GM21515 (cell line): ENCODE results near the gene ADAR.

ENCODE experiments used
- ATAC-seq: cut with Tn5 transposase; IDR thresholded peaks from one replicate; pipeline ENCODE4 v1.9.1; 2021; ENCODE audit not compliant: unreplicated experiment

Gene ADAR

DNA sequence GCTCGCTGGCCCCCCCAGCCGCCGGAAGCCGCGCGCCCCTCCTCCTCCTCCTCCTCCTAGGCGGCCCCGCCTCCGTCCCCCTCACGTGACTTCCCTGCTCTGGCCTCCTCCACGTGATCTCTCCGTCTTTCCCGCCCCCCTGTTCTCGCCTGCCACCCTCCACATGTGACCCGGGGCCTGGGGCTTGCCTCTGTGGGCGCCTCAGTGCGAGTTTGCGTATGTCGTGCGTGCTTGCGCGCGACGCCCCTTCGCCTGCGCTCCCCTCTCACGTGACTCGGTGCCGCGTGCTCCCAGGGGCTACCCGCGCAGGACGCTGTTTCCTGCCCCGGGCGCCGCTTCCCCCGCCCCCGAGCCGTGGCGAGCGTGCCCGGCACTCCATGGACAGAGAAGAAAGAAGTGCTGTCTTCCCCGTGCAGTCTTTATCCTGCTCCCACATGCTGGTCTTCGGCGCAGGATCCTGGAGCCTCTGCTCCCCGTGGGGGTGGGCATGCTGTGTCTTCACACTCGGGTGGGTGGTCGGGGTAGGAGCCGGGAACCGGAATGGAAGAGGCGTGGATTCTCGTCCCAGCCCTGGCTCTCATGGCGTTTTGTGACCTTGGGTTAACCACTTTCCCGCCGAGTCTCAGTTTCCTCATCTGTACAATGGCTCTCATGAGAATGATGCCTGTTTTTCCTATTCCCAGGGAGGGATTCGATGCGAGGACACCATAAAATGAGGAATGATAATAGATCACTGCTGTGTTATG lies 49.1 kb downstream of the ADAR start:
- ATAC-seq = peak; percentile 83

GRCh38 chr1:154557939-154558719 lies 49.9 kb downstream of the ADAR start, which contains the start of gene UBE2Q1:
TSS of gene UBE2Q1 (minus strand) at chr1:154558662. CDS start at chr1:154558553, 109 bp downstream.
- ATAC-seq = peak; percentile 18

DNA sequence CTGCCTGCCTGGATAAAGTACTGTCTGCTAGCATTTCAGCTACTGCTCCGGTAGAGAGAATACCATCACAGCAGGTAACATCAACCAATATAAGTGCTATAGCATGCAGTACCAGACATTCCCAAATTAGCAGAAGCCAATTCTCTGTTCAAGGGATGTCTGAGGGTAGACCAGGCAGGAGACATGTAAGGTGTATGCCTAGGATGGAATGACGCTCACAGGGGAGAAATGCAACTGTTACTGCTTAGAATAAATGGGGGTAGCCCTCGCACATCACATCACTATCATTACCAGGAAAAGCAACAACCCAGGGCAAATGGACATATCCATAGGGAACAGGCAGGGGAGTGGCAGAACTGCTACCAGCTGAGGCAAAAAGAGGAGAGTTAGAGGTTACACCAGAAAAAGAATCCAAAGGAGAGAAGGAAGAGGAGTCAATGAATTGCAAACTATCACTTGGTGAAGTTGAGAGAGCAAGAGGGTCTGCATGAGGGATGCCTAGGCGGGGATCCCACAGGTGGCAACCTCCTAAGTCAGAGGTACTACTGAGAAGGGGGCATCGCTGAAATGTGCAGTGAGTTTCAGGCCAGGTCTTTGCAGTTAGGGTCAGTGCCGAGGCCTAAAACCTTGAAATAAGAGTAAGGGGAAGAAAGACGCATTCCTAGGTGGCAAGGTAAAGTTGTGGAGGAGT lies 50.6 kb downstream of the ADAR start:
- no peak for ATAC-seq

GRCh38 chr1:154556422-154556821 lies 51.6 kb downstream of the ADAR start:
- ATAC-seq = no peak

GRCh38 chr1:154553056-154554030 lies 54.6 kb downstream of the ADAR start:
- ATAC-seq = no peak

DNA sequence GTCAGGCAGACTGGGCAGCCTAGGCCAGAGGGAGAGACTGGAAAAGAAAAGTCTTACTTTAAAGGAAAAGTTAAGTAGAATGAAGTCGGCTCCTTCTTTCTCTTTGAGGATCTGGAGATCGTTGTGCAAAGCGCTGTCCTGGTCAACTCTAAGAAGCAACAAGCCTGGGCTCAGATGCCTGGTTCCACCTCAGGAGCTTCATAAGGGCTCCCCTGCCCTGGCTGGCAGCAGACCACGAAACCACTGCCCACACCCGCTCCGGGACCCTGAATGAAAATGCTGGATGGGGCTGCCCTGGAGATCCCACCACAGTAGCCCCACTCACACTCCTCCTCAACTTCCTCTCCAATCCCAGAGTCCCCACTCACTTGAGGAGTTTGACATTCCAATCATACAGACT lies 56.0 kb downstream of the ADAR start:
- no peak for ATAC-seq

- ATAC-seq = no peak
Measured at GRCh38 chr1:154551474-154551873, 56.5 kb downstream of the ADAR start.

DNA sequence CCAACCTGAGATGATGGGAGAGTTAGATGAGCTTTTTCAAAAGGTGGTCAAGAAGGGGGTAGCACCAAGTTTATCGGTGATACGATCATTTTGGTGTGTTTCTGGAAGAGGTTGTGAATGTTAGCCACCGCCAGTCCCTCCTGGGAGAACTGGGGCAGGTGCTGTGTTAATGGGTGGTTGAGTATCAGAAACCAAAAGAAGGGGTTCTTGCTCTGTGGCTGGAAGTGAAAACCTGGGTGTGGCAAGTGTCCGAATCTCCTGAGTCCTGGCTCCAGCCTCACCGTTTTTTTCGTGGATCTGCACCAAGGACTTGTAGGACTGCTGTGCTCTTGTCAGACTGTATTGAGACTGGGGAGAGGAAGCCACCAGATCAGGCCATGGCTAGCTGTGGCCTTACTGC lies 57.3 kb downstream of the ADAR start:
- no peak for ATAC-seq

- no peak for ATAC-seq
Measured at GRCh38 chr1:154550070-154550469, 57.9 kb downstream of the ADAR start.

GRCh38 chr1:154549202-154549770 lies 58.7 kb downstream of the ADAR start:
- ATAC-seq = no peak

GRCh38 chr1:154548028-154548427 lies 60.0 kb downstream of the ADAR start:
- no peak for ATAC-seq

DNA sequence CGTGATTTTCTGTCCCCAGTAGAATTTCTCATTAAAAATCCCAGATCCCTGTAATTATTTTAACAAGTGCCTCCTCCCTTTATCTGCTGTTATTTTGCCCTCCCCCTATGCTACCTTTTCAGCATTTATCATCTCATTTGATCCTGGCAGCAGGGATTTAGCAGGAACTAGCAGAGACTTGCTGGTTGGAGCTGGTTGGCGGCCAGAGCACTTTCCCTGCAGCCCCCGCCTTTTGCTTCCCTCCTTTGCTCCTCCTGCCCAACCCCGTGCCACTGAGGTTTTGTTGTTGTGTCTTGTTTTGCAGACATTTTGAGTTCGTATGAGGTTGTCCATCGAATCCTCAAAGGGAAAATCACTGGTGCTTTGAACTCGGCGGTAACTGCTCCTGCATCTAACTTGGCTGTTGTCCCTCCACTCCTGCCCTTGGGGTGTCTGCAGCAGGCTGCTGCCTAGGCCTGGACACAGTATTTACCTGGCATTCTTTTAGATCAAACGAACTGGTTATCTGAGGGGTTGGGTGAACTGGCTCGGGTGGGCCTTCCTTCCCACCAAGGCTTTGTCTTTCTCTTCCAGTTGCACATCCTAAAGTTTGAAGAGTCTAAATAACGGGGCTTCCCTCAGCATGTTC lies 60.8 kb downstream of the ADAR start:
- ATAC-seq = no peak

- no peak for ATAC-seq
Measured at GRCh38 chr1:154546264-154547063, 61.5 kb downstream of the ADAR start.

DNA sequence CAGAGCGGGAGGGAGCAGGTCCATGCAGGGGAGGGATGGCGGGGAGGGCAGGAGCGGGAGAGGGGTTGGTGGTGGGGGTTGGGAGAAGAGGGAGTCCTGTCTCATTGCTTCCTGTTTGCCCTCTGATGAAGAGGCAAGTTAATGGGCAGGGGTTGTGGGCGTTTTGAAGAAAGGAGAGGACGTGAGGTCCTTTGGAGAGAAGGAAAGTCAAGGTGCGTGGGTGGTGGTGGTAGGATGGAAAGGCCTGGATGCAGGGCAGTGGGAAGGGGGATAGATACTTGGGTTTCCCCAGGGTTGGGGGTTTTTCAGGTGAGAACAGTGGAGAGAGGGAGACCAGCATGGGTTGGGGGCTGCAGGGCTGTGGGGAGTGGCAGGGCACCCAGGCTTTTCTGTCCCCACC lies 66.8 kb downstream of the ADAR start:
- no peak for ATAC-seq

DNA sequence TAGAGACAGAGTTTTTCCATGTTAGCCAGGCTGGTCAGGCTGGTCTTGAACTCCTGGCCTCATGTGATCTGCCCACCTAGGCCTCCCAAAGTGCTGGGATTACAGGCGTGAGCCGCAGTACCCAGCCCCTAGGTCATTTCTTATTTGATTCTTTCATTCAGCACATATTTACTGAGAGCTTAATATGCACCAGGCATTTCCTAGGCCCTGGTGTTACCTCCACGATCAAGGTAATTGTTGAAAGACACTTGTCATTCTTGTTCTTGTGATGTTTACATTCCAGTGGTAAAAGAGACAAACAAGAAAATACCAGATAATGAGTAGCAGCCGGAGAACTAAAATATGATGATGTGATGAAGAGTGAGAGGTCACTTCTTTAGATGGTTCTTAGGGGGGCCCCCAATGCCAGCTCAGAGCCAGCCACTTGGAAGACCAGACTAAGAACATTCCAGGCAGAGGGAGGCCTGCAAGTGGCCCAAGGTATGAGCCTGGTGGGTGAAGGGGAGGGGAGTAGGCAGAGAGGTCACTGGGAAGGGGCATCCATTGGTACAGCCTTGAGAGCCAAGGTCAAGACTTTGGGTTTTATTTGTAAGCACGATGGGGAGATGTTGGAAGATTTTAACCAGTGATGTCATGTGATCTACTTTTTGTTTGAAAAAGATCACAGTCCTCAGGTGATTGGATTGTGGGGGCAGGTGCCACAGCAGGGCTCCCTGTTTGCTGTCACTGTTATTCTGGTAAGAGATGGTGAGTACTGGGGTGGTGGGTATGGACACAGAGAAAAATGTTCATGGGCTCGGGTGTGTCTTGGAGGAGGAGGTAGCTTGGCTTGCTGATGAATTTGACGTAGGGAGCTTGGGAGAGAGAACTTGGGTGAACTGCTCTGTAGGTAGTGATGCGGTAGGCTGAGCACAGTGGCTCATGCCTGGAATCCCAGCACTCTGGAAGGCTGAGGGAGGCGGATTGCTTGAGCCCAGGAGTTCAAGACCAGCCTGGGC lies 68.2 kb downstream of the ADAR start:
- ATAC-seq = no peak

- no peak for ATAC-seq
Measured at GRCh38 chr1:154536570-154536969, 71.4 kb downstream of the ADAR start.

- no peak for ATAC-seq
Measured at GRCh38 chr1:154533952-154534844, 73.8 kb downstream of the ADAR start.
